GM19324 (cell line): Measurements from ENCODE around the gene MMP28.

Source experiments
- ATAC-seq: cut with Tn5 transposase; IDR thresholded peaks from one replicate; pipeline ENCODE4 v1.9.1; 2021; ENCODE audit warnings: mild to moderate bottlenecking, moderate library complexity; ENCODE audit not compliant: unreplicated experiment, low FRiP score

Gene MMP28, protein sequence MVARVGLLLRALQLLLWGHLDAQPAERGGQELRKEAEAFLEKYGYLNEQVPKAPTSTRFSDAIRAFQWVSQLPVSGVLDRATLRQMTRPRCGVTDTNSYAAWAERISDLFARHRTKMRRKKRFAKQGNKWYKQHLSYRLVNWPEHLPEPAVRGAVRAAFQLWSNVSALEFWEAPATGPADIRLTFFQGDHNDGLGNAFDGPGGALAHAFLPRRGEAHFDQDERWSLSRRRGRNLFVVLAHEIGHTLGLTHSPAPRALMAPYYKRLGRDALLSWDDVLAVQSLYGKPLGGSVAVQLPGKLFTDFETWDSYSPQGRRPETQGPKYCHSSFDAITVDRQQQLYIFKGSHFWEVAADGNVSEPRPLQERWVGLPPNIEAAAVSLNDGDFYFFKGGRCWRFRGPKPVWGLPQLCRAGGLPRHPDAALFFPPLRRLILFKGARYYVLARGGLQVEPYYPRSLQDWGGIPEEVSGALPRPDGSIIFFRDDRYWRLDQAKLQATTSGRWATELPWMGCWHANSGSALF

DNA sequence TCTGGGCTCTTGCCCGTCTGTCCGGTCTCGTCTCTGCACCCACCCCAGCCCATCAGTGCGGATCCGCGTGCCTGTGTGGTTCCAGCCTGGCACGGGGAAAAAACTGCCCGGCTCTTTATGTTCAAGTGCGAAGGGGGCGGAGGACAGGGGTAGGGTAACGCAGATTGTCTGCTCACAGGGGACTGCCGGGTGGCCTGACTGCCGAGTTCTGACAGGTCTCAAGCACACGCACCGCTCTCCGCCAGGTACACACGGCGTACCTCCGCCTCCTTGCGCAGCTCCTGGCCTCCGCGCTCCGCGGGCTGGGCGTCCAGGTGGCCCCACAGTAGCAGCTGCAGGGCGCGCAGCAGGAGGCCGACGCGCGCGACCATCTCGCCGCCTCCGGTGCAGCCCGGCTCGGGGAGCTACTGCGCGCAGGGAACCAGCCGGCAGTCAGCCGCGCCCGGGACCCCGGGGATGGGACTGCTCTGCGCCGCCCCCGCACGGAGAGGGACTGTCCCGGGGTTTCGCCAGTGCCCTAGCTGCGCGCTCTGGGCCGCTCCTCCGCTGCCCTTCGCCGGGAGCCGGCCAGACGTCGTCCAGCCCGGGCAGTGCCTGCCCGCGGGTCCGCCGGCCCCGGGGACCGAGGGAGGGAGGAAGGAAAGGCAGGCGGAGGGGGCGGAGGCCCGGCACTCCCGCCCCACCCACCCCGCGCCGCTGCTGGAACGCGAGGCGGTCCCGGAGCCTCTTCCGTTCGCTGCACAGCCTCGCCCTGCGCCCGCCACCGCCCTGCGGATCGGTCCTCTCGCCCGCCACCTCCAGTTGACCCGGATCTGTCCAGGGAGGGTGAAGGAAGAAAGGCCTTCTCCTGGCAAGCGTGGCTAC lies at the start of gene MMP28:
MMP28 (minus strand) TSS at position 635 of the 864 bp plus-strand sequence; CDS start at position 371, 264 bp downstream.
- ATAC-seq: no peak

DNA sequence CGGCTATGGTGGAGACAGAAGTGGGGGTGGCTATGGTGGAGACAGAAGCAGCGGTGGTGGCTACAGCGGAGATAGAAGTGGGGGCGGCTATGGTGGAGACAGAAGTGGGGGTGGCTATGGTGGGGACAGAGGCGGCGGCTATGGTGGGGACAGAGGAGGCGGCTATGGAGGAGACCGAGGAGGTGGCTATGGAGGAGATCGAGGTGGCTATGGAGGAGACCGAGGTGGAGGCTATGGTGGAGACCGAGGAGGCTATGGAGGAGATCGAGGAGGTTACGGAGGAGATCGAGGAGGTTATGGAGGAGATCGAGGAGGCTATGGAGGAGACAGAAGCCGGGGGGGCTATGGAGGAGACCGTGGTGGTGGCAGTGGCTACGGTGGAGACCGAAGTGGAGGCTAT lies 49.1 kb upstream of the MMP28 start:
- no peak for ATAC-seq

GRCh38 chr17:35843698-35844097 lies 48.3 kb upstream of the MMP28 start:
- no peak for ATAC-seq

DNA sequence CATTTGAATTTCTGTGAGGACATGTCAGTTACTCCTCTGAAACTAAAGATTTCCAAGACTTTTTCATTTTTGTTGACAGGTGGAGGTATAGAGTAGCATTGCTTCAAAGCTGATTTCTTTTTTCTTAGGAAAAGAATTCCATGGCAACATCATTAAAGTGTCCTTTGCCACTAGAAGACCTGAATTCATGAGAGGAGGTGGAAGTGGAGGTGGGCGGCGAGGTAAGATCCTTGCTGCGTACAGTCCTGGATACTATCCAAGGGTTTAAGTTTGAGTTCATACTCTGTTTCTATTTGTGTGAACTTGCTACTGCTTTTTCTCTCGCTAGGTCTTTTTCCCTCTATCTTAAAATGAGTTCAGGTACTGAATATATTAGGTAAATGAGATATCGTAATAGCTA lies 46.8 kb upstream of the MMP28 start:
- no peak for ATAC-seq

- no peak for ATAC-seq
Observed at GRCh38 chr17:35841505-35841904, 46.1 kb upstream of the MMP28 start.

DNA sequence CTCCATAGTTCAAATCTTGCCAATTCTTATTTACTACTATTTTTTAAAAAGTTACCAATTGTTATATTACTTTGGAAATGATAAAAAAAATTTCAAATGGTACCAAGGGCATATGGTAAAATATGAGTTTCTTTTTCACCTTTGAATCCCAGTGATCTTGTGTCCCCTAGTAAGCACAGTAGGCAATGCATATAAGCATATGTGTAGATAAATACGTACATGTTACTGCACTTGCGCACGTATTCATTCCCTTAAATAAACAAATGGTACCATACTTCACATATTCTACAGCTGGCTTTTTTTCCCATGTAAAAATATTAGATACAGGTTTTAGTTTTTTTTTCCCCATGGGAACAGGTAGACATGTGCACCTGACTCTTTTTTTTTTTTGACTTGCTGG lies 45.7 kb upstream of the MMP28 start:
- ATAC-seq: no peak

GRCh38 chr17:35825206-35825605 lies 29.8 kb upstream of the MMP28 start:
- no peak for ATAC-seq

GRCh38 chr17:35821308-35821707 lies 25.9 kb upstream of the MMP28 start:
- ATAC-seq: no peak

DNA sequence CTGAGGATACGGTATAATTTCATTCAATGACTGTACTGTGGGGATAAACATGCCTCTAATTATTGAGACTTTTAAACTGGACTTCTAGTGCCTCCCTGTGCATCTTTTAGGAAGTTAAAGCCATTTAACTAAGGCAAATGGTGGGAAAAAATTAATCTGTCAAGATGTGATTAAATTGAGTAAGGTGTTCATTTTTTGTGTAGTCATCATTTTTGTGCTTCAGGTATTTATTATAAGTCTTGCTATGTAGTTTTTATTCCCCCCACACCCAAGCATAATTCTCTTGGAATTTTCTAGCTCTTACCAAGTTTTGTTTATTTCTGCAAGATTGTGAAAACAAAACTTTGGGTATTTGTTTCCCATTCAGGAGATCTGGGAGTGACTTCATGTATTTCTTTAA lies 24.0 kb upstream of the MMP28 start:
- no peak for ATAC-seq

- ATAC-seq: no peak
Observed at GRCh38 chr17:35817196-35817595, 21.8 kb upstream of the MMP28 start.

DNA sequence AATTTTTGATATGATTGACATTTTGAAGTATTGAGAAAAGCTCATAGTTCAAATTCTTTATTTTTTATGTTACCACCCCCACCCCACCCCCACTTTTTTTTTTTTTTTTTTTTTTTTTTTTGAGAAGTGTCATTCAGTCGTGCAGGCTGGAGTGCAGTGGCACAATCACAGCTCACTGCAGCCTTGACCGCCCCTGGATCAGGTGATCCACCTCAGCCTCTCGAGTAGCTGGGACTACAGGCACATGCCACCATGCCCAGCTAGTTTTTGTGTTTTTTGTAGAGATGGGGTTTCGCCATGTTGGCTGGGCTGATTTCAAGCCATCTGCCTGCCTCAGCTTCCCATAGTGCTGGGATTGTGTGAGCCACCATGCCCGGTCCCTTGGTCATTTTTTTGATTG lies 21.3 kb upstream of the MMP28 start:
- no peak for ATAC-seq

DNA sequence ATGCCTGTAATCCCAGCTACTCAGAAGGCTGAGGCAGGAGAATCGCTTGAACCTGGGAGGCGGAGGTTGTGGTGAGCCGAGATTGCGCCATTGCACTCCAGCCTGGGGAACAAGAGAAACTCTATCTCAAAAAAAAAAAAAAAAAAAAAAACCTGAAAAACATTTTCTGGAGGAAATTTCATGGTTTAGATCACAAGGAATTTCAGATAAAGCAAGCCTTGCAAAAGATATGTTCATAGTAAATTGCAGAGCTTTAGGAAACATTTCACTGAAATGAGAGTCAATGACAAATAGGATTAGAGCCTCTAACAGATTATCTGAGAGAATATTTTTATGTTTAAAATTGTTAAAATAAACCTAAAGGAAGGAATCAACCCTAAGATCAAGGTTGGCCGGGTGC lies 17.0 kb upstream of the MMP28 start:
- ATAC-seq: no peak

DNA sequence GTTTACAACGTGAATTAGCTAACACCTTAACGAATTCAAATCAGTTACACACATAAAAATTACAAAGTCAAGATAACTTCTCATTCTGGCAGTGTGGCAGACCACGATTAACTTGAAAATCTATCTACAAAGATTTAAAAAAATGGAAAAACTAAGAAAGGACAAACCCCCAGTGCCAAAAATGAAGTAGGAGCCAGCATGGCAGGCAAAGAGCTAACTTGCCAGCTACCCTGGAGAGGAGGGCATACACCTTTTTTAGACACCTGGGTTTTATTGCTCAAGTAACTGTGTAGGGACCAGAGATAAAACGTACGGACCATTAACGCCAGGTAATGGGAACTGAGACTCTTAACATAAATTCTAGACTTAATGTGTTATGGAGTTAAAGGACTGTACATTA lies 16.3 kb upstream of the MMP28 start:
- ATAC-seq: no peak

DNA sequence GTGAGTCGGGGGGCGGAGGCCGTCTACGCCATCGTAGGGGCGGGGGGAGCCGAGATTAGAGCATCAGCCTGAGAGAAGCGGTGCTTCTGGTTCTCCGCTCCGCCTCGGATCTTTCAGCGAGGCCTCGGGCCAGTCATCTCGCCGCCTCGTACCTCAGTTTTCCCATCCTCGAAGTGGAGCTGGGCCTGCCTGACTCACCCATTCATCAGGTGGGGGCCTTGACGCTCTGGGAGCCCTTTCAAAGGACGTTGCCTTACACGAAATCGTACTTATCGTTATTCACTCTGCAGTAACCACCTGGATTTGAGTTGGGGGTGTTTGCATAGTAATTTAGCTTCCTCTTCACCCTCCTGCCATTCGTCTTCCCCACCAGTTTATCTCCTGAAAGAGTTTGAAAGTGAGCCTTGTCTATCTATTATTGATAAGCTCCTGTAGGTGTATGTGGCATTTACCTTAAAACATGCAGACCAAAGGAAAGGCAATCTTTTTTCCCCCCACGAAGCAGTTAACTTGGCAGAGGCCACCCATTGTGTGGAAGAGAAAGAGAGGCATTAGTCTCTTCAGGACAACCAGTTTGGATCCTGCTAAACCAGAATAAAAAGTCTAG lies 14.5 kb upstream of the MMP28 start:
- ATAC-seq: no peak

- peak; percentile 97 for ATAC-seq
Observed at GRCh38 chr17:35808962-35809854, 13.8 kb upstream of the MMP28 start, which contains the start of gene TAF15. TAF15 (plus strand) TSS chr17:35809484; CDS start chr17:35809570, 86 bp downstream.

DNA sequence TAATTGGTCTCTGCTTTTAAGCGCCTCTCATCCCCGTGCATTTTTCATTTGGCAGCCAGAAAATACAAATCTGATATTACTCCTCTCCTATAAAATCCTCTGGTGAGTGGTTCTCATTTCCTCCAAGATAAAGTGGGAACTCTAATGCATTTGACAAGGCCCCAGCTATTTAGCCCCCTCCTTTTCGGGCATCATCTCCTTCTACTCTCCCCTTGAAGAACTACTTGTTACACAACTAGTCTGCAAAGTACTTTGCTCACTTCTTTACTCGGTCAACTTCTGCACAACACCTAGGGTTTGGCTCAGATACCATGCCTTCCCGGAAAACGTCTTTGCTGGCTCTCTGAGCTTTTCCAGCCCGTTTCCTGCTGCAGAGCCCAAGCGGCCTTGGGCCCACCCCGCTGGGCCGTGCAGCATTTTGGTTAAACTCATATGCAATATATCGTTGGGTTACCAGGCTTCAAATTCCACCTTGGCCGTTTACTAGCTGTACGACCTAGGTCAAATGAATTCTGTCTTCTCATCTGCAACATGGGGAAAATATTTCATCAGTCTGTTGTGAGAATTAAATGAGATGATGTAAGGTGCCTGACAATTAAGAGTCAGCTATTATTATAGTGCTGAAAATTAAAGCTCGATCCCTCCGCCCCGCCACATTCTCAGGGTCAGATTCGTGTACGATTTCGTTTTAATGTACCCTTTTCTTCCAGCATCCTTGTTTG lies 13.0 kb upstream of the MMP28 start:
- no peak for ATAC-seq

- ATAC-seq: no peak
Observed at GRCh38 chr17:35807371-35808144, 12.1 kb upstream of the MMP28 start.

DNA sequence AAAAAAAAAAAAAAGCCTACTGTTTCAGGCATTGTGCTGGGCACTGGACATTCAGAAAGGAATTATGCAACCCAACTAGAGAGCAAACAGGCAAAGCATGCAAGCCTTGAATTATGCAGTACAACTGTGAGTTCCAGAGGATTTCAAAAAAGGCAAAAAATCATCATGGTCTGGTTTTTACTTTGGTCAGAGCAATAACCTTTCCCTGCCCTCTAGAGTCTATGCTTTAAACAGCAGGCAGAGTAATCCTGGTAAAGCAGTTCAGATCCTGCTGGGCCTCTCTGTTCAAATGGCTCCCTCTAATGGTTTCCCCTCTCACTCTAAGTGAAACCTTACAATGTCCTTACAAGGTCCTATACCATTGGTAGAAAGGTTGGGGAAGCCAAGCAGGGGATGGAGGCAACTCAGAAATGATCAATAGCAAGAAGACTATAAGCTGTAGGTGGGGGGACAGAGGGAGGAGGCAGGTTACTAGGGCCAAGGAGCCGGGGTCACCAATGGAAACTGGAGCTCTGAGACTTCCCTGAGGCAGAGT lies 9.3 kb upstream of the MMP28 start:
- ATAC-seq: no peak
